Mammary epithelial cell (primary cell): Measurements from ENCODE around the gene DBF4B.

ENCODE experiments used
- EZH2 ChIP-seq: IDR thresholded peaks from 2 replicates; pipeline ENCODE4 v1.6.1; 2012; ENCODE audit warnings: low read length, inconsistent platforms, borderline replicate concordance
- TF ChIP-seq, protein P1 (sequence below), 2 donors: IDR thresholded peaks in 1 of 2; conservative IDR thresholded peaks in 1 of 2; 2 replicates each; pipeline ENCODE4 v1.5.1; 2011 to 2012; ENCODE audit warnings: inconsistent platforms in 2 of 2, low read length in 2 of 2, mild to moderate bottlenecking in 2 of 2, control low read depth in 1 of 2, low read depth in 1 of 2; ENCODE audit not compliant: insufficient read depth in 1 of 2; ENCODE audit errors: extremely low read depth in 1 of 2

DNA sequence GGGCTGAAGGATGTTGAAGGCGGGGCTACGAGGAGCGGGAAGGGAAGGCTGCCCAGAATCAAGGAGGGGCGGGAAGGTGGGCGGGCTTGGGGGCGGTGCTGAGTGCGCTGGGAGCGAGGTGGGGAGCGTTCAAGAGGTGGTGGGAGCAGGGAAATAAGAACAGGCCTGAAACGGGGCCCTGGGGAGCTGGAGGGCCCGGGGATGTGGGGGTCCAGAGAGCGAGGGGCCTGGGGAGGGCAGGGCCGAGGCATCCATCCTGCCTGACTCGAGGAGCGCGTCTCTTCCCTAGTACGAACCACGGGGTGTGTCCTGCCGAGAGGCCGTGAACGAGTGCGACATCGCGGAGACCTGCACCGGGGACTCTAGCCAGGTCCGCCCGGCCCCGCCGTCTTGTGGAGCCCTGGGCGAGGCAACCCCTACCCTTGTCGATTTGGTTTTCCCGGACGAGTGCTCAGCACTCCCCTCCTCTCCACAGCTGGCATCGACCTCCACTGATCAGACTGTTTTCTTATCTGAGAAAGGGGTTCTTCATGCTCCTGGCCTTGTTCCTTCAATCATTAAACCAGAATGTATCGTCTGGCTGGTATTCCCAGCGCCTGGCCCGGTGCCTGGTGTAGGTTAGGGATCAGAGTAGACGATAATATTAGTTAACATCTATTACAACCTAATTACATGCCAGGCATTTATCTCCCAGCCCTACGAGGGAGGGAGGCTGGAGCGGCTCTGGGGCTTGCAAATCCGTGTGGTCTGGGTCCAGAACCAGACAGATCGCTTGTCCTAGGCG, 67.6 kb downstream of the DBF4B start:
- TF ChIP-seq, protein P1, sequence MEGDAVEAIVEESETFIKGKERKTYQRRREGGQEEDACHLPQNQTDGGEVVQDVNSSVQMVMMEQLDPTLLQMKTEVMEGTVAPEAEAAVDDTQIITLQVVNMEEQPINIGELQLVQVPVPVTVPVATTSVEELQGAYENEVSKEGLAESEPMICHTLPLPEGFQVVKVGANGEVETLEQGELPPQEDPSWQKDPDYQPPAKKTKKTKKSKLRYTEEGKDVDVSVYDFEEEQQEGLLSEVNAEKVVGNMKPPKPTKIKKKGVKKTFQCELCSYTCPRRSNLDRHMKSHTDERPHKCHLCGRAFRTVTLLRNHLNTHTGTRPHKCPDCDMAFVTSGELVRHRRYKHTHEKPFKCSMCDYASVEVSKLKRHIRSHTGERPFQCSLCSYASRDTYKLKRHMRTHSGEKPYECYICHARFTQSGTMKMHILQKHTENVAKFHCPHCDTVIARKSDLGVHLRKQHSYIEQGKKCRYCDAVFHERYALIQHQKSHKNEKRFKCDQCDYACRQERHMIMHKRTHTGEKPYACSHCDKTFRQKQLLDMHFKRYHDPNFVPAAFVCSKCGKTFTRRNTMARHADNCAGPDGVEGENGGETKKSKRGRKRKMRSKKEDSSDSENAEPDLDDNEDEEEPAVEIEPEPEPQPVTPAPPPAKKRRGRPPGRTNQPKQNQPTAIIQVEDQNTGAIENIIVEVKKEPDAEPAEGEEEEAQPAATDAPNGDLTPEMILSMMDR (conservative IDR thresholded peaks at IDR 0.05 in 1 of 2, IDR thresholded peaks at IDR 0.05 in 1 of 2; ENCODE audit: extremely low read depth in 1 of 2, insufficient read depth in 1 of 2, low read depth in 1 of 2, low read length in 2 of 2), result no peak
- no peak for TF ChIP-seq EZH2
